Endothelial cell of umbilical vein (primary cell): ENCODE results near the gene FGF12. TPM values are rescaled to one million over a fixed set of nuclear protein-coding genes. Genes with fewer than 3 reads are reported as not detected.

Experiments
- BruUV-seq: library from RNA; stranded (reverse); fragments of 400-500 nt; replicated peaks from 2 replicates; lab custom pipeline; 2021; lab: Mats Ljungman, UMichigan
- CTCF ChIA-PET: fragments of 300-600, 350-600 bp; sonication (Branson Sonifier 250); formaldehyde crosslinking; loops from one replicate; lab custom pipeline; 2021; ENCODE audit warnings: antibody characterized with exemption, inconsistent platforms; lab: Charles Lee
- POLR2A ChIA-PET: fragments of 300-600, 350-600 bp; sonication (Branson Sonifier 250); formaldehyde crosslinking; loops from one replicate; lab custom pipeline; 2021; ENCODE audit warnings: antibody characterized with exemption, inconsistent platforms; lab: Charles Lee
- DNase-seq: peaks from one replicate; pipeline ENCODE4 v3.0.0-alpha.2; 2011; ENCODE audit warnings: low read depth, low spot score
- FAIRE-seq: peaks from 2 replicates; lab custom pipeline; 2011; peaks lifted over from hg19 to GRCh38; lab: Jason Lieb, UNC
- H2AFZ ChIP-seq: 2 replicates; pipeline ENCODE4 v1.6.0; 2012; ENCODE audit warnings: low read depth, low read length, control low read depth, inconsistent platforms
- H3K27ac ChIP-seq: 2 replicates; pipeline ENCODE4 v1.5.1; 2011; ENCODE audit warnings: low read depth, mild to moderate bottlenecking, control low read depth, low read length, moderate library complexity; ENCODE audit not compliant: insufficient read depth
- H3K27me3 ChIP-seq, 2 experiments: 2 replicates each; pipeline versions ENCODE4 v1.6.0 to v1.6.1; 2011; ENCODE audit warnings: low read length in 2 of 2, mixed read lengths in 1 of 2; ENCODE audit not compliant: control insufficient read depth in 2 of 2, insufficient read depth in 2 of 2
- H3K36me3 ChIP-seq, 2 experiments: 2 replicates in 1 of 2; 3 replicates in 1 of 2; pipeline ENCODE4 v1.5.1; 2011; ENCODE audit warnings: low read length in 2 of 2, mild to moderate bottlenecking in 1 of 2, moderate library complexity in 1 of 2; ENCODE audit not compliant: control insufficient read depth in 2 of 2, insufficient read depth in 2 of 2; ENCODE audit errors: extremely low read depth in 1 of 2
- H3K4me1 ChIP-seq: 3 replicates; pipeline ENCODE4 v1.5.1; 2011; ENCODE audit warnings: mild to moderate bottlenecking, low read length; ENCODE audit not compliant: control insufficient read depth, insufficient read depth; ENCODE audit errors: extremely low read depth
- H3K4me2 ChIP-seq: 2 replicates; pipeline ENCODE4 v1.6.1; 2011; ENCODE audit warnings: low read length, control low read depth, mixed read lengths; ENCODE audit not compliant: insufficient read depth
- H3K4me3 ChIP-seq, 3 experiments: fragments of 200-600 bp in 1 of 3; sonication (generic), shearing (Covaris generic) in 1 of 3; replicated peaks in 1 of 3; 2 replicates each; pipeline ENCODE4 v1.5.1; 2011 to 2016; ENCODE audit warnings: control low read depth in 3 of 3, low read length in 3 of 3, mild to moderate bottlenecking in 2 of 3, inconsistent platforms in 1 of 3, low read depth in 1 of 3, moderate library complexity in 1 of 3; ENCODE audit not compliant: insufficient read depth in 1 of 3
- H3K79me2 ChIP-seq: 2 replicates; pipeline ENCODE4 v1.6.0; 2012; ENCODE audit warnings: low read length, inconsistent platforms; ENCODE audit not compliant: control insufficient read depth, insufficient read depth
- H3K9ac ChIP-seq: replicated peaks from 2 replicates; pipeline ENCODE3; 2011; ENCODE audit warnings: low read length, control low read depth; ENCODE audit not compliant: insufficient read depth; ENCODE audit errors: extremely low read depth
- H3K9me1 ChIP-seq: replicated peaks from 3 replicates; pipeline ENCODE4 v1.6.0; 2011; ENCODE audit warnings: mild to moderate bottlenecking, low read length; ENCODE audit not compliant: control insufficient read depth, insufficient read depth; ENCODE audit errors: extremely low read depth
- H3K9me3 ChIP-seq: replicated peaks from 2 replicates; pipeline ENCODE4 v1.5.1; 2012; ENCODE audit warnings: low read length, inconsistent platforms; ENCODE audit not compliant: control insufficient read depth, insufficient read depth
- H4K20me1 ChIP-seq: replicated peaks from 2 replicates; pipeline ENCODE3; 2011; ENCODE audit warnings: mild to moderate bottlenecking, low read length; ENCODE audit not compliant: control insufficient read depth, insufficient read depth; ENCODE audit errors: extremely low read depth
- EZH2 ChIP-seq: IDR thresholded peaks from 2 replicates; pipeline ENCODE4 v1.6.1; 2012; ENCODE audit warnings: borderline replicate concordance, low read depth, mild to moderate bottlenecking, moderate library complexity, low read length, inconsistent platforms; ENCODE audit not compliant: severe bottlenecking
- FOS ChIP-seq: IDR thresholded peaks from 2 replicates; pipeline ENCODE4 v1.6.1; 2011; ENCODE audit warnings: mild to moderate bottlenecking, low read length, moderate library complexity, borderline replicate concordance; ENCODE audit not compliant: insufficient read depth
- GATA2 ChIP-seq: IDR thresholded peaks from 2 replicates; pipeline ENCODE4 v1.7.0; 2011; ENCODE audit warnings: low read depth, mild to moderate bottlenecking, moderate library complexity, mixed read lengths, low read length; ENCODE audit not compliant: insufficient read length, insufficient read depth
- JUN ChIP-seq: IDR thresholded peaks from 2 replicates; pipeline ENCODE4 v1.6.1; 2011; ENCODE audit warnings: borderline replicate concordance, low read depth; ENCODE audit not compliant: insufficient read length, insufficient read depth
- MYC ChIP-seq: IDR thresholded peaks from one replicate; pipeline ENCODE4 v1.6.1; 2011; ENCODE audit warnings: mild to moderate bottlenecking, low read depth, low read length
- POLR2A ChIP-seq: IDR thresholded peaks from 2 replicates; pipeline ENCODE4 v1.6.1; 2012; ENCODE audit warnings: low read depth, mild to moderate bottlenecking, control low read depth, low read length
- POLR2AphosphoS5 ChIP-seq: IDR thresholded peaks from 2 replicates; pipeline ENCODE4 v1.6.1; 2012; ENCODE audit warnings: low read depth, mild to moderate bottlenecking, control low read depth, low read length, moderate library complexity; ENCODE audit not compliant: insufficient read depth
- dilution Hi-C: fragments of 300-500 bp; cut with MboI; formaldehyde crosslinking; loops from one replicate; pipeline ENCODE4 v1.15.0; 2019; ENCODE audit warnings: low sequenced_read_pairs; ENCODE audit not compliant: extremely low pct_ligation_motif_present
- intact Hi-C: fragments of 100-400 bp; cut with micrococcal nuclease; formaldehyde crosslinking; loops from one replicate; pipeline ENCODE4 v1.10.0; 2022
- polyA plus RNA-seq, 4 experiments: library from polyadenylated mRNA; depleted of rRNA in 3 of 4; stranded (reverse) in 3 of 4; unstranded in 1 of 4; fragments of >200 nt; gene quantifications; 2 replicates each; pipeline versions ENCODE4 v1.2.1 to v1.2.3, GENCODE V29; 2011 to 2012; ENCODE audit warnings: missing spikeins in 1 of 4
- total RNA-seq: library from RNA; stranded (reverse); gene quantifications from 2 replicates; pipeline ENCODE4 v1.2.3, GENCODE V29; 2021
- TF ChIP-seq, protein P1 (sequence below): IDR thresholded peaks from 2 replicates; pipeline ENCODE4 v1.6.1; 2011; ENCODE audit not compliant: insufficient read depth, insufficient read length
- TF ChIP-seq, protein P2 (sequence below), 2 donors: IDR thresholded peaks; 1 replicate in 1 of 2; 2 replicates in 1 of 2; pipeline ENCODE4 v1.5.1; 2011; ENCODE audit warnings: low read length in 2 of 2, mild to moderate bottlenecking in 2 of 2, moderate library complexity in 2 of 2, control low read depth in 1 of 2, inconsistent platforms in 1 of 2, low read depth in 1 of 2; ENCODE audit not compliant: insufficient read depth in 1 of 2; ENCODE audit errors: extremely low read depth in 1 of 2

Gene FGF12
- total and polyA plus RNA-seq, 2 donors (not counting 3 experiments of a cell fraction or from before 2014, with no cell fraction given), result 0.72 to 2.5 TPM

DNA sequence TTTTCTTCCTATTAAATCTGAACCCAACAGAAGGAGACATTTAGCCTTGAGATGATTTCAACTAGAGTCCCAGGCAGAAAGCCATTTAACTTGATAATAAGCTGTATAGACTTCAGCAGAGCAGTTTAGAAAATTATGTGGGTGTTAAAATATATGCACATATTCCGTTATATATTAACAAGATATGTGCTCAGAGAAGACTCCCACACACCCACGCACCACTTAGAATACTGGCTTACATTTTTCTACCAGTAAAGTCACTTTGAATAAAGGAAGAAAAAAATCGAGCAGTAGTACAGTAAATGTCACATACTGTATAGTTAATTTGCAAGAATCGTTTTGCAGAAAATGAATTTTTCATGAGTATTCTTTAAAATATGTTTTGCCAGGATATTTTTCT is 599.3 kb downstream of the FGF12 start:
- H4K20me1 ChIP-seq, result no peaks in the 10 kb centered on the region
- H3K79me2 ChIP-seq, result no peaks in the 10 kb centered on the region
- ChIA-PET CTCF (interaction anchor here (0.6 to 1.9 kb wide), 3 partner anchors 157 to 316 kb away, joined by 3 to 15 read pairs (median 7); no protein-coding TSS in a partner anchor), POLR2A (no interaction called here)
- no peaks in the 10 kb centered on the region for H3K36me3 ChIP-seq
- BruUV-seq, result no TSS peak
- H3K9me1 ChIP-seq, result no peaks in the 10 kb centered on the region
- no peak overlapping the region for H3K9ac ChIP-seq
- H3K27me3 ChIP-seq, result no peaks in the 10 kb centered on the region
- FAIRE-seq, result no peak
- no peak overlapping the region for H3K4me3 ChIP-seq
- H3K9me3 ChIP-seq, result no peaks in the 10 kb centered on the region
- H3K4me1 ChIP-seq, result no peaks in the 10 kb centered on the region
- dilution Hi-C loops (no loop called here), intact Hi-C loops (no loop called here)
- DNase-seq, result no peak
- TF ChIP-seq FOS, result no peak
- no peak for TF ChIP-seq JUN
- TF ChIP-seq MYC, result no peak
- TF ChIP-seq EZH2, result no peak
- TF ChIP-seq GATA2, result no peak
- TF ChIP-seq, protein P1, sequence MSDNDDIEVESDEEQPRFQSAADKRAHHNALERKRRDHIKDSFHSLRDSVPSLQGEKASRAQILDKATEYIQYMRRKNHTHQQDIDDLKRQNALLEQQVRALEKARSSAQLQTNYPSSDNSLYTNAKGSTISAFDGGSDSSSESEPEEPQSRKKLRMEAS, result no peak
- TF ChIP-seq POLR2A, result no peak
- no peak for TF ChIP-seq POLR2AphosphoS5
- TF ChIP-seq, protein P2, sequence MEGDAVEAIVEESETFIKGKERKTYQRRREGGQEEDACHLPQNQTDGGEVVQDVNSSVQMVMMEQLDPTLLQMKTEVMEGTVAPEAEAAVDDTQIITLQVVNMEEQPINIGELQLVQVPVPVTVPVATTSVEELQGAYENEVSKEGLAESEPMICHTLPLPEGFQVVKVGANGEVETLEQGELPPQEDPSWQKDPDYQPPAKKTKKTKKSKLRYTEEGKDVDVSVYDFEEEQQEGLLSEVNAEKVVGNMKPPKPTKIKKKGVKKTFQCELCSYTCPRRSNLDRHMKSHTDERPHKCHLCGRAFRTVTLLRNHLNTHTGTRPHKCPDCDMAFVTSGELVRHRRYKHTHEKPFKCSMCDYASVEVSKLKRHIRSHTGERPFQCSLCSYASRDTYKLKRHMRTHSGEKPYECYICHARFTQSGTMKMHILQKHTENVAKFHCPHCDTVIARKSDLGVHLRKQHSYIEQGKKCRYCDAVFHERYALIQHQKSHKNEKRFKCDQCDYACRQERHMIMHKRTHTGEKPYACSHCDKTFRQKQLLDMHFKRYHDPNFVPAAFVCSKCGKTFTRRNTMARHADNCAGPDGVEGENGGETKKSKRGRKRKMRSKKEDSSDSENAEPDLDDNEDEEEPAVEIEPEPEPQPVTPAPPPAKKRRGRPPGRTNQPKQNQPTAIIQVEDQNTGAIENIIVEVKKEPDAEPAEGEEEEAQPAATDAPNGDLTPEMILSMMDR (IDR thresholded peaks at IDR 0.05; ENCODE audit: extremely low read depth in 1 of 2, insufficient read depth in 1 of 2, low read depth in 1 of 2, low read length in 2 of 2), result no peak
- H3K27ac ChIP-seq, result no peak overlapping the region
- no peak overlapping the region for H3K4me2 ChIP-seq
- no peak overlapping the region for H2AFZ ChIP-seq
